ENCODE data around the gene APBB3. TPM values are rescaled to one million over a fixed set of nuclear protein-coding genes. Genes with fewer than 3 reads are reported as not detected.

Gene APBB3
- total and polyA plus RNA-seq, 9 of the 15 experiments (the other 6 are each of a cell fraction or from before 2014, with no cell fraction given) = 0.17 to 24.3 (median 9.5) TPM

DNA sequence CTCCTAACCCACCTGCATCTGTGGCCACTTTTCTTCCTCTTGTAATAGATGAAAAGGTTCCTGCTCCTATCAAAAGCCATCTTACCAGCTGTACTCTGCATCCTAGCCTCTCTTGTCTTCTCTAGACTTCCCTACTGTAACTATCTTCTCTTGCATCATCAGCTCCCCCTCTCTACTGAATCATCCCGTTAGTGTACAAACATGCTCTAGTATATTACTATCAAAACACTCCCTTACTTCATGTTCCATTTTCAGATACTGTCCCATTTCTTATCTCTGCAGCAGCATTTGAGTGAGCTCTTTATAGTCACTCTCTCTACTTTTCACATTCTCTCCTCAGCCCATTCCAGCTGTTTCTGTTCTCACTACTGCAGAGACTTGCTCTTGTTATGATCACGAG lies 9.9 kb downstream of the APBB3 start (continued):
- TF ChIP-seq, protein P1, sequence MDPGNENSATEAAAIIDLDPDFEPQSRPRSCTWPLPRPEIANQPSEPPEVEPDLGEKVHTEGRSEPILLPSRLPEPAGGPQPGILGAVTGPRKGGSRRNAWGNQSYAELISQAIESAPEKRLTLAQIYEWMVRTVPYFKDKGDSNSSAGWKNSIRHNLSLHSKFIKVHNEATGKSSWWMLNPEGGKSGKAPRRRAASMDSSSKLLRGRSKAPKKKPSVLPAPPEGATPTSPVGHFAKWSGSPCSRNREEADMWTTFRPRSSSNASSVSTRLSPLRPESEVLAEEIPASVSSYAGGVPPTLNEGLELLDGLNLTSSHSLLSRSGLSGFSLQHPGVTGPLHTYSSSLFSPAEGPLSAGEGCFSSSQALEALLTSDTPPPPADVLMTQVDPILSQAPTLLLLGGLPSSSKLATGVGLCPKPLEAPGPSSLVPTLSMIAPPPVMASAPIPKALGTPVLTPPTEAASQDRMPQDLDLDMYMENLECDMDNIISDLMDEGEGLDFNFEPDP (CRISPR knock-in tag; IDR thresholded peaks at IDR 0.05) = no peak
- TF ChIP-seq SMARCE1 (IDR thresholded peaks at IDR 0.05) = peak; percentile 32; the same call in 1 of the 2 replicates
- no peak for TF ChIP-seq CBFB (CRISPR knock-in tag; IDR thresholded peaks at IDR 0.05)
- TF ChIP-seq, protein P2, sequence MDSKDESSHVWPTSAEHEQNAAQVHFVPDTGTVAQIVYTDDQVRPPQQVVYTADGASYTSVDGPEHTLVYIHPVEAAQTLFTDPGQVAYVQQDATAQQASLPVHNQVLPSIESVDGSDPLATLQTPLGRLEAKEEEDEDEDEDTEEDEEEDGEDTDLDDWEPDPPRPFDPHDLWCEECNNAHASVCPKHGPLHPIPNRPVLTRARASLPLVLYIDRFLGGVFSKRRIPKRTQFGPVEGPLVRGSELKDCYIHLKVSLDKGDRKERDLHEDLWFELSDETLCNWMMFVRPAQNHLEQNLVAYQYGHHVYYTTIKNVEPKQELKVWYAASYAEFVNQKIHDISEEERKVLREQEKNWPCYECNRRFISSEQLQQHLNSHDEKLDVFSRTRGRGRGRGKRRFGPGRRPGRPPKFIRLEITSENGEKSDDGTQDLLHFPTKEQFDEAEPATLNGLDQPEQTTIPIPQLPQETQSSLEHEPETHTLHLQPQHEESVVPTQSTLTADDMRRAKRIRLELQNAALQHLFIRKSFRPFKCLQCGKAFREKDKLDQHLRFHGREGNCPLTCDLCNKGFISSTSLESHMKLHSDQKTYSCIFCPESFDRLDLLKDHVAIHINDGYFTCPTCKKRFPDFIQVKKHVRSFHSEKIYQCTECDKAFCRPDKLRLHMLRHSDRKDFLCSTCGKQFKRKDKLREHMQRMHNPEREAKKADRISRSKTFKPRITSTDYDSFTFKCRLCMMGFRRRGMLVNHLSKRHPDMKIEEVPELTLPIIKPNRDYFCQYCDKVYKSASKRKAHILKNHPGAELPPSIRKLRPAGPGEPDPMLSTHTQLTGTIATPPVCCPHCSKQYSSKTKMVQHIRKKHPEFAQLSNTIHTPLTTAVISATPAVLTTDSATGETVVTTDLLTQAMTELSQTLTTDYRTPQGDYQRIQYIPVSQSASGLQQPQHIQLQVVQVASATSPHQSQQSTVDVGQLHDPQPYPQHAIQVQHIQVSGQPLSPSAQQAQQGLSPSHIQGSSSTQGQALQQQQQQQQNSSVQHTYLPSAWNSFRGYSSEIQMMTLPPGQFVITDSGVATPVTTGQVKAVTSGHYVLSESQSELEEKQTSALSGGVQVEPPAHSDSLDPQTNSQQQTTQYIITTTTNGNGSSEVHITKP (IDR thresholded peaks at IDR 0.05; ENCODE audit: partially characterized antibody) = no peak
- no peak for TF ChIP-seq POLR3A (IDR thresholded peaks at IDR 0.05; ENCODE audit: borderline replicate concordance, extremely low read depth, insufficient read depth, insufficient read length)
- no peak for TF ChIP-seq ZNF212 (CRISPR knock-in tag; IDR thresholded peaks at IDR 0.05)
- no peak for TF ChIP-seq ZNF384 (IDR thresholded peaks at IDR 0.05; ENCODE audit: low read depth, low read length)
- TF ChIP-seq CEBPG (CRISPR knock-in tag; IDR thresholded peaks at IDR 0.05) = peak; percentile 90
- TF ChIP-seq CEBPG (tag; conservative IDR thresholded peaks at IDR 0.05 in 1 of 2, IDR thresholded peaks at IDR 0.05 in 1 of 2) = peak; percentile 90 to 97
- peak; percentile 65; the same call in 1 of the 2 replicates for TF ChIP-seq MEF2D (tag; conservative IDR thresholded peaks at IDR 0.05; ENCODE audit: low read depth)
- TF ChIP-seq ARID1B (IDR thresholded peaks at IDR 0.05) = peak; percentile 69
- TF ChIP-seq NCOA2 (IDR thresholded peaks at IDR 0.05; ENCODE audit: partially characterized antibody in 2 of 2) = no peak
- TF ChIP-seq KDM1A (IDR thresholded peaks at IDR 0.05) = no peak
- no peak for TF ChIP-seq CHD2 (IDR thresholded peaks at IDR 0.05; ENCODE audit: low read depth, low read length)
- TF ChIP-seq U2AF1 (optimal IDR thresholded peaks at IDR 0.05; ENCODE audit: low read depth, low read length) = no peak
- TF ChIP-seq ZNF23 (CRISPR knock-in tag; IDR thresholded peaks at IDR 0.05) = no peak
- no peak for TF ChIP-seq HOXB6 (CRISPR knock-in tag; IDR thresholded peaks at IDR 0.05; ENCODE audit: borderline replicate concordance)
- no peak for TF ChIP-seq ZNF695 (CRISPR knock-in tag; IDR thresholded peaks at IDR 0.05)
- TF ChIP-seq ZFPM2 (CRISPR knock-in tag; IDR thresholded peaks at IDR 0.05) = no peak
- TF ChIP-seq, protein P3, sequence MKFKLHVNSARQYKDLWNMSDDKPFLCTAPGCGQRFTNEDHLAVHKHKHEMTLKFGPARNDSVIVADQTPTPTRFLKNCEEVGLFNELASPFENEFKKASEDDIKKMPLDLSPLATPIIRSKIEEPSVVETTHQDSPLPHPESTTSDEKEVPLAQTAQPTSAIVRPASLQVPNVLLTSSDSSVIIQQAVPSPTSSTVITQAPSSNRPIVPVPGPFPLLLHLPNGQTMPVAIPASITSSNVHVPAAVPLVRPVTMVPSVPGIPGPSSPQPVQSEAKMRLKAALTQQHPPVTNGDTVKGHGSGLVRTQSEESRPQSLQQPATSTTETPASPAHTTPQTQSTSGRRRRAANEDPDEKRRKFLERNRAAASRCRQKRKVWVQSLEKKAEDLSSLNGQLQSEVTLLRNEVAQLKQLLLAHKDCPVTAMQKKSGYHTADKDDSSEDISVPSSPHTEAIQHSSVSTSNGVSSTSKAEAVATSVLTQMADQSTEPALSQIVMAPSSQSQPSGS (CRISPR knock-in tag; IDR thresholded peaks at IDR 0.05) = no peak
- TF ChIP-seq ZNF311 (CRISPR knock-in tag; IDR thresholded peaks at IDR 0.05) = no peak
- no peak for TF ChIP-seq NFIX (CRISPR knock-in tag; IDR thresholded peaks at IDR 0.05; ENCODE audit: low read depth)
- TF ChIP-seq EP400 (IDR thresholded peaks at IDR 0.05) = peak; percentile 47; the same call in 1 of the 2 replicates
- no peak for TF ChIP-seq ZNF239 (CRISPR knock-in tag; IDR thresholded peaks at IDR 0.05)

Measured in K562 (cell line).